ENCODE measurements around the gene FAM222A.

FAM222A gene

DNA sequence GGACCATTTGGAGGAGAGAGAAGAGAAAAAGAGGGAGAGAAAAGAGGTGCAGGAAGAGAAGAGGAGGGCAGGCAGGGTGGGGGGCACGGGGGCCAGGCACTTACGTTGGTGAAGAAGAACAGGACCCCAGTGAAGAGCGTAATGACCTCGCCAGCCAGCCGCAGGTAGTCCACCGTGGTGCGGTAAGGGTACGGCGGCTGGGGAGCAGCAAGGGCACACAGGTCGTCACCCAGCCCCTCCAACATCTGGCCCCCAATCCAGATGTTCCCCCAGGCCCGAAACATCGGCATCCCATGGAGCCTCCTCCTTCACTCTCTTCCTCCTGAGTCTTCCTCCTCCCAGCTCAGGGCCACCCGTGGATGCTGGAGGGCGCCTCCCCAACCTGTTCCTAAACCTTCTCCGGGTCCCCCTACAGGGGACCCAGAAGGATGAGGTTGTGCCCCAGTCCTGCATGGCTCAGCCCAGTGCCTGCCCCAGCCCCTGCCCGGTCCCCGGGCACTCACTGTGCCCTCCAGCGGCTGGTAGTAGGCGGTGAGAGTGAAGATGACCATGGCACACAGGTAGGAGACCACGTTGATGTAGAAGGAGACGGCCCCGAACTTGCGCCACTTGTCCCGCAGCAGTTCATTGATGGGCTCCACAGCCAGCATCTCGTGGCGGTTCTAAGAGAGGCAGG lies 80.3 kb downstream of the FAM222A start:
- in situ Hi-C loops (cut with MboI; ENCODE audit: low sequenced_read_pairs), result no loop called here

DNA sequence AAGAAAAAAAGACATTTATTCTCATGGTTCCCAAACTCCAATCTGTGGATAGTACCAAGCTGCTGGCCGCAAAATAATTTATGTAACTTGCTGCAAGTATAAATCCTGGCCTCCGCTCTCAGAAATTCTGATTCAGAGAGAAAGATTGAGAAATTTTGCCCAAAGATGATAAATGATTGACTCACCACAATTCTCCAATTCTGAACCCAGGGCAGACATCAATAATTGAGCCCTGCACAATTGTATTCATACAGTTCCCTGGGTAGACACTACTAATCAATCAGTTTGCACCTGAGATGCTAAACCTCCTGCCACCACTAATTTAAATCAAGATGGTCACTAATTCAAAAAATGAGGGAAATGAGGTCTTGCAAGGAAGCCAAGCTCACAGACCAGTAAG lies 81.4 kb downstream of the FAM222A start:
- in situ Hi-C loops (cut with MboI; ENCODE audit: low sequenced_read_pairs), result no loop called here

DNA sequence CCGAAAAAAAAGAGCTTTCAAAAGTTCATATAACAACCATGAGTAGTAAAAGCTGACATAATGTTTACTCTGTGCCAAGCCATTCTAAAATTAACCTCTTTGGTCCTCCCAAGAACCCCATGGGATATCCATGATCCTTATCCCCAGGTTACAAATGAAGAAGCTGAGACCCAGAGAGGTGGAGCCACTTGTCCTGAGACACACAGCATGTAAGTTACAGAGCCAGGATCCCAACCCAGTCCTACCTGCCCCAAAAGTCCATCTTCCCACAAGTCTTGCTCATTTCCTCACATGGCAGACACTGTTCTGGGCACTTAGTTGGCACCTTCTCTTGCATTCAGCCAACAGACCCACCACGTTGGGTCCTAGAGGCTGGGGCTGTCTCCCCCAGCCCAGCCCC lies 82.4 kb downstream of the FAM222A start:
- in situ Hi-C loops (cut with MboI; ENCODE audit: low sequenced_read_pairs), result no loop called here

DNA sequence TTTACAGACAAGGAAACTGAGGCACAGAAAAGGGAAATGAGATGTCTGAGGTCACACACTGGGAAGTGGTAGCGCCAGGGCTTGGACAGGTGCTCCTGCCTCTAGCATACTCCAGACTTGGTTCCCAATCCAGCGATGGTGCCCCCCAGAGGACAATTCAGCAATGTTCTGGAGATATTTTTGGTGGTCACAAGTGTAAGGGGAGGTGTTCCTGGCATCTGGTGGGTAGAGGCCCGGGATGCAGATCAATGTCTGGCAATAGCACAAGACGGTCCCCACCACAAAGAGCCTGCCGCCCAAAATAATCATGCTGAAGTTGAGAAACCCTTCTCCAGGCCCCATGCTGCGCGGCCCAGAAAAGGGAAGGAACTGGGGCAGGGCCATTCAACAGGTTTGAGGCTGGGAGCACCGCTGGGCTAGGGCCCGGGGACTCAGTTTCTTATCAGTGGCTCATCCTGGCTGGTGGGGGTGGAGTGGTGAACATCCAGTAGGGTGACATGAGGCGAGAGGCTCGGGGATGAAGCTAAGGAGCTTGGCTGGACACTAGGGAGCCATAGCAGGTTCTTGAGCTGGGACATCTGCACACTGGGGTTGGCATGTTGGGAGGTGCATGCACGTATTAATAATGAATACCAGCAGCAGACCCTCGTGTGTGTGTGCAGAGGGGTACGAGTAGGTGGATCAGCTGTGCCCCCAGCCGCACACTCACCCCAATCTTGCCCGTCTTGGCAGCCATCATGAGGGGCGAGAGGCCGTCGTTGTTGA lies 84.5 kb downstream of the FAM222A start:
- in situ Hi-C loops (cut with MboI; ENCODE audit: low sequenced_read_pairs), result no loop called here

DNA sequence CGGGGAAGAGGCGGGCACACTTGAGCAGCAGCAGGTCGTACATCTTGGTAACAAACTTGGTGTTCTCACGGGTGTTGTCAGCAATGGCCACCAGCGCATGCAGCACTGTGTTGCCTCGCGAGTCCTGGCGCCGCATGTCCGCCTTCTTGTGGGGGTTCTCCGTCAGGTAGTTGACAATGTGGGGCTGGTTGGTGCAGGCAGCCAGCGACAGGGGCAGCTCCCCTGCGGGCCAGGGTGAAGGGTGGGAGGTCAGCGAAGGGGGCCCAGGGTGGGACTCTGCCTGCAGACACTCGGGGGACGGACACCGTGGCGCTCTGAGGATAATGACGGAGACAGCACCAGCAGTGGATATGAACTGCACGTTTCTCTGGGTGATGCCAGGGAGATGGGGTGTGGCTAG lies 85.1 kb downstream of the FAM222A start:
- in situ Hi-C loops (cut with MboI; ENCODE audit: low sequenced_read_pairs), result no loop called here

DNA sequence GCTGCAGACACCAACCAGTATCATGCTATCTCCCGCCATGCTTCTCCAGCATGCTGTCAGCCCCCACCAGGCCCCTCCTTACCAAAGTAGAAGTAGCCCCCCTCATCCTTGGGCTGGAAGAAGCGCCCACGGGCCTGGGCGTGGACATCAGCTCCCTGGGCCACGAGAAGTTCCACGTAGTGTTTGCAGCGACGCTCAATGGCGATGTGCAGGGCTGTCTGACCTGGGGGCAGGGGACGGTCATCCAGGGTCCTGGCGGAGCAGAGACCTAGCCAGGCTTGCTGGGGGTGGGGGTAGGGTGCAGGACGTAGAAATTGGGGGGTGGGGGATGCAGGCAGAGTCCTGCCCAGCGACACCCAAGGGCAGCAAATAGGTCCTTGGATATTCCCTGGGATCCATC lies 86.9 kb downstream of the FAM222A start:
- in situ Hi-C loops (cut with MboI; ENCODE audit: low sequenced_read_pairs), result no loop called here

DNA sequence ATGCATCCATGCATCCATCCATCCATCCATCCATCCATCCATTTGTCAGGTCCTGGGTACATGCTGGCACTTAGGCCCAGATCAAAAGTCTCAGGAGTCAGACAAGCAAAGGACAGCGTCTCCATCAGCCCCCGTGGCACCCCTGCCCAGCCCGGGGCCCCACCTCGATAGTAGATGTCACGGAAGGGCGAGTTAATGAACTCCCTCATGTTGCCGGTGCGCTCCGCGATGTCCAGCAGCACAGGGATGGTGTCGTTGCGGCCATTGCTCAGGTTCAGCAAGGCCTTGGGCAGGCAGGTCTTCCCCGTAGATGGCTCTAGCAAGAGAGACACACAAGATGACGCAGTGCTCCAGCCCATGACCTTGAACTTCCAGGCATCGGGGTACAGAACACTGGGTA lies 89.2 kb downstream of the FAM222A start:
- in situ Hi-C loops (cut with MboI; ENCODE audit: low sequenced_read_pairs), result no loop called here

DNA sequence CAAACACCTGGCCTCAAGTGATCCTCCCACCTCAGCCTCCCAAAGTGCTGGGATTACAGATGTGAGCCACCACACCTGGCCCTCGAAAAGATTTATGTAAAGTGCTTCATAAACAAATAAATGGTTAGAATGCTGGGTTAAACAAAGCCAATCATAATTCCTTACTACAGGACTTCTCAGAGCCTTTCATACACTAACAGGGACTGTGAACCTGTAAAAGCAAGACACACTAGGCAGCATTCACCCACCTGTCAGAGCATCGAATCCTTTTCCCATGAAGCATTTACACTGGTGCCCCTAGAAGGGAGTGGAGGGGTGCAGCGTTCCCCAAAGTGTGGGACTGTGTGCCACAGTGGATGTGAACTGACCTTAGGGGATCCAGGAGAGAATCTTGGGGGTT lies 90.1 kb downstream of the FAM222A start:
- in situ Hi-C loops (cut with MboI; ENCODE audit: low sequenced_read_pairs), result no loop called here

DNA sequence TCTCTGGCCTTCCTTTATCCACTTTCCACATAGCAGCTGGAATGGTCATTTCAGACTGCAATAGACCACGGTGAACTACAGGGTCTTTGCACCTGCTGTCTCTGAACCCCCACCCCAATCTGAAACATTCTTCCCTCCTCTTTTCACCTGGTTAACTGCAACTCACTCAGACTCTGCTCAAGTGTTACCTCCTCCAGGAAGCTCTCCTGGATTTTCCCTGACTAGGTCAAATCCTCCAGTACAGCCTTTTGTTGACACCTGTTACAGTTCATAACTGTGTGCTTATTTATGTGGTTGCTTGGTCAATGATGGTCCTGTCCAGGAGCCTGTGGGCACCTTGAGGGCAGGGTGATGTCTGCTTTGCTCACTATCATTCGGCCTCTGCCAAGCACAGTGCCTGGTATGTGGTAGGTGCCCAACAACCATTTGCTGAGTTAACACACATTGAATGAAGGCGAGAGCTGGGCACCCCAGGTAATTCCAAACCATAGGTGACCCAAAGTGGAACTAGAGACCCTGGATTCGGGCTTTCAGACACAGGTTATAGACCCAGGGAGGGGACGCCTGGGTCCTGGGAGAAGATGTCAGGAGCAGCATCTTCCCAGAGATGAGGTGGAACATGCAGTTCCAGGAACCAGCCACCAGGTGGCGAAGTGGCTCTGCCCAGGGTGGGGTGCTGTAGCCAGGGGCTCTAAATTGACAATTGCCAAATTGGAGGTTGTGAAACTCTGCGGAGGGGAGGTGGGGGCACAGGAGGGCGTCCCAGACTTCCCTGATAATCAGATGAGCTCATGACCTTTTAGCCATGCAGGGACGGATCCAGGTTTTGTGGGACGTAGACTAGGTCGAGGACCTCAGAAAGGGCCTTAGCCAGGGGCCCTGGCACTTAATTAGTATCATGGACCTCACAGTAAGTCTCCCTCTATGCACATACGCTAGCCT lies 91.5 kb downstream of the FAM222A start:
- in situ Hi-C loops (cut with MboI; ENCODE audit: low sequenced_read_pairs), result no loop called here

DNA sequence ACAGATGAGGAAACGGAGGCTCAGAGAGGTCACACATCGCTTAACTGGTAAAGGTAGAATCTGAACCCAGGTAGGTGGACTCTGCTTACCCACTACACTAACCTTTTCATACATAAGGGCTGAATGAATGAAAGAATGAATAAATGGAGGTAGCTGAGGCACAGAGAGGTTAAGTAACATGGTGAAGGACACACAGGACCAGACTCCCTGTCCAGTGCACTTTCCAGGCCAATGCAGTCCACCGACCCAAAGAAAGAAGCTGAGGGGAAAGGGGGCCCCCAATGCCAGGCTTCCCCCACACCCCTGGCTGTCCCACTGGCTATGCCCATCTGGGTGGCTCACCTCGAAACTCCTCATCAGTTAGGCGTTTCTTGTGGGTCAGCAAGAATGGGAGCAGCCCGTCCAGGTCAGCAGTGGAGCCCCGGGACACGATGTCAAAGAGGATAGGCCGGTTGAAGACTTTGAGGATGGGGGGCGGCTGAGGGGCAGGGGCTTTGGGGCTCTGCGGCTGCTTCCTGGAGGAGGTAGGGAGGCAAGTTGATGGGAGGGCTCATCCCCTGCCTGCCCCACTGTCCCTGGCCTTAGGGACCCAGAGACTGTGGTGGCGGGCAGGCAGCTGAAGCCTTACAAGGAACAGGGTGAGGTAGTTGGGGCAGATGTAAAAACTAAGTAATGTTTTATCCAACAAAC lies 94.5 kb downstream of the FAM222A start:
- in situ Hi-C loops (cut with MboI; ENCODE audit: low sequenced_read_pairs), result no loop called here

DNA sequence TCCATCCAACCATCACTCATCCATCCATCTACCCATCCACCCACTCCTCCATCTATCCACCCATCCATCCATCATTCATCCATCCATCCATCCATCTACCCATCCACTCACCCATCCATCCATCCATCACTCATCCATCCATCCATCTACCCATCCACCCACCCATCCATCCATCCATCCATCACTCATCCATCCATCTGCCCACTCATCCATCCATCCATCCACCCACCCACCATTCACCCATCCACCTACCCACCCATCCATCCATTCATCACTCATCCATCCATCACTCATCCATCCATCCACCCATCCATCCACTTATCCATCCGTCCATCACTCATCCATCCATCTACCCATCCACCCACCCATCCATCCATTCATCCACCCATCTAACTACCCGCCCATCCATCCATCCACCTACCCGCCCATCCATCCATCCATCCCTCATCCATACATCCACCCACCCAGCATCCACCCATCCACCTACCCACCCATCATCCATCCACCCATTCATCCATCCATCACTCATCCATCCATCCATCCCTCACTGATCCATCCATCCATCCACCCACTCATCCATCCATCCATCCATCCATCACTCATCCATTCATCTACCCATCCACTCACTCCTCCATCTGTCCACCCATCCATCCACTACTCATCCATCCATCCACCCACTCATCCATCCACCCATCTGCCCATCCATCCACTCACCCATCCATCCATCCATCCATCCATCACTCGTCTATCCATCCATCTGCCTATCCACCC lies 95.4 kb downstream of the FAM222A start:
- in situ Hi-C loops (cut with MboI; ENCODE audit: low sequenced_read_pairs), result no loop called here

DNA sequence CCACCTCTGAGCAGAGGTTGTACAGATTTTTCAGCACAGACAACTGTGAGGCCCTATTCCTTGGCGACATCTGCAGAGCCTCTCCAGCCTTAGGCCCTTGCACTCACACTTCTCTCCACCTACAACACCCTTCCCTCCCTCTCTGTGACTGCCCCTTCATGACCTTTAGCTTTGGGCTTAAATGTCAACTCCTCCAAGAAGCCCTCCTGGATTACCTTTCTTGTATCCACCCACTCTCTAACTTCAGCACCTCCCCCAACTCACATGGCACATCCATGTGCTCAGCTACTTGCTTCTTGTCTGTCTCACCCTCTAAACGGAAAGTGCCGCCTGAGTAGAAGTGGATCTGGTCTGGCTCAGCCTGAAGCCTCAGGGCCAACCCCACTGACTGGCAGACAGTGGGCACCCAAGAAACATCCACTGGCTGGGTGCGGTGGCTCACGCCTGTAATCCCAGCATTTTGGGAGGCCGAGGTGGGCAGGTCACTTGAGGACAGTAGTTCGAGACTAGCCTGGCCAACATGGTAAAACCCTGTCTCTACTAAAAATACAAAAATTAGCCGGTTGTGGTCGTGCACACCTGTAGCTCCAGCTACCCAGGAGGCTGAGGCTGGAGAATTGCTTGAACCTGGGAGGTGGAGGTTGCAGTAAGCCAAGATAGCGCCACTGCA lies 97.5 kb downstream of the FAM222A start:
- in situ Hi-C loops (cut with MboI; ENCODE audit: low sequenced_read_pairs), result no loop called here

DNA sequence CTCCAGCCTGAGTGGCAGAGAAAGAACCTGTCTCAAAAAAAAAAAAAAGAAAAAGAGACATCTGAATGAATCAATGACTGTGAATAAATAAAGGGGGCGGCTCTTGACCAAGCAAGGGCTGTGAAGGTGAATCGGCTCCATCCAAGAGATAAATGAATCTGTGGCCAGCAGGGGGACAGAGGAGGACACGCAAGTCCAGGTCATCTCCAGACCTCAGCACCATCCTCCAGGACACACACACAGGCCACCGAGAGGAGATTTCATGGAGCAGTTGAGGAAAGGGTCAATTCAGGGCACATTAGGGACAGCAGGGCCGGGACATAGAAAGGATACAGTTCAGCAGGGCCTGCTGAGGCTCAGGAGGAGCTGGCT lies 98.0 kb downstream of the FAM222A start:
- in situ Hi-C loops (cut with MboI; ENCODE audit: low sequenced_read_pairs), result no loop called here

DNA sequence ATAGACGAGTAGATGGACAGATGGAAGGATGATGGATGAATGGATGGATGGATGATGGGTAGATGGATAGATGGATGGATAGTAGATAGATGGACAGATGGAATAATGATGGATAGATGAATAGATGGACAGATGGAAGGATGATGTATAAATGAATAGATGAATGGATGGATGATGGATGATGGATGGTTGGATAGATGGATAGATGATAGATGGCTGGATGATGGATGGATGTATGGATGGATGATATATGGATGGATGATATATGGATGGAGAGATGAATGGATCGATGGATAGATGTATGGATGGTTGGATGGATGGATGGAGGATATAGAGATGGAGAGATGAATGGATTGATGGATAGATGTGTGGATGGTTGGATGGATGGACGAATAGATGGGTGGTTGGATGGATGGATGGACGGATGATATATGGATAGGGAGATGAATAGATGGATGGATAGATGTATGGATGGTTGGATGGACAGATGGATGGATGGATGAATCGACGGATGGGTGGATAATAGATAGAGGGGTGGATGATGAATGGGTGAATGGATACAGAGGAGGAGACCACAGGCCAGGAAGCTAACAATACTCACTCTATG lies 100.3 kb downstream of the FAM222A start:
- in situ Hi-C loops (cut with MboI; ENCODE audit: low sequenced_read_pairs), result no loop called here

DNA sequence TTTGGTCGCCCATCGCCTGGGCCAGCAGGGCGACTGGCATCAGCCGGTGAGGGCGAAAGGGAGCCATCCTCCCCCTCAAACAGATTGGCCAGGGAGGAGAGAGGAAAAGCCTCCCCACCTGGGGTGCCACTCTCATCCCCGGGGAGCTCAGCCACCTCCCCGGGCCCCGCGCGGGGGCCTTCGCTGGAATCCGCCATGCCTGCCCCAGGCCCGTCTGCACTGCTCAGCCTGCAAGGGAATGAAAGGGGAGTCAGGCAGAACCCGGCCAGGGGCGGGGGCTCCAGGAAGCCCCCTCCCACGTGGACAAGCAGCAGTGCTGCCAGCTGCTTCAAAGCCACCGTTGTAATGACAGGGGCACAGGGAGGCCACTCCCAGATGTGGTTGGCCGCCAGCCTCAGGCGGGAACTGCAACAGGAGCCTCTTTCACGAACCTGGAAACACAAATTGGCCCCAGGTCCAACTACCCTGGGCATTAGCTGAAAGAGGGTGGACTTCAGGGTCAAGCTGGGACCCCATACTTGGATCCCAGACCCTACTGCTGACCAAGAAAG lies 101.0 kb downstream of the FAM222A start:
- in situ Hi-C loops (cut with MboI; ENCODE audit: low sequenced_read_pairs), result no loop called here

DNA sequence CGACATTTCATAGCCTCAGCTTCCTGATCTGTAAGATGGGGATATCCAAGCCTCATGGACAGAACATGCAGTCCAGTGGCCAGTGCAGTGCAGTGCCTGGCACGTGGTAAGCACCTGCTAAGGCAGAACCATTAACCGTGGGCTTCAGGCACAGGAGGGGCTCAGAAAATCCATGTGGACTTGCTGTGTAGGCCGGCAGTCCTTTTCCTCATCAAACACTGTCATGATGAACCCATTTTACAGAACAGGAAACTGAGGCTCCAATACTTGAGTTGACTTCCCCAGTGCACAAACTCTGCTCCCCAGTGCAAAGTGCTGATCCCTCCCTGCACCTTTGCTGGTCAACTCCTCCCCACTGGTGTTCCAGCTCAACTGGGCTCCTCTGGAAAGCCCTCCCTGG lies 101.6 kb downstream of the FAM222A start:
- in situ Hi-C loops (cut with MboI; ENCODE audit: low sequenced_read_pairs), result no loop called here

DNA sequence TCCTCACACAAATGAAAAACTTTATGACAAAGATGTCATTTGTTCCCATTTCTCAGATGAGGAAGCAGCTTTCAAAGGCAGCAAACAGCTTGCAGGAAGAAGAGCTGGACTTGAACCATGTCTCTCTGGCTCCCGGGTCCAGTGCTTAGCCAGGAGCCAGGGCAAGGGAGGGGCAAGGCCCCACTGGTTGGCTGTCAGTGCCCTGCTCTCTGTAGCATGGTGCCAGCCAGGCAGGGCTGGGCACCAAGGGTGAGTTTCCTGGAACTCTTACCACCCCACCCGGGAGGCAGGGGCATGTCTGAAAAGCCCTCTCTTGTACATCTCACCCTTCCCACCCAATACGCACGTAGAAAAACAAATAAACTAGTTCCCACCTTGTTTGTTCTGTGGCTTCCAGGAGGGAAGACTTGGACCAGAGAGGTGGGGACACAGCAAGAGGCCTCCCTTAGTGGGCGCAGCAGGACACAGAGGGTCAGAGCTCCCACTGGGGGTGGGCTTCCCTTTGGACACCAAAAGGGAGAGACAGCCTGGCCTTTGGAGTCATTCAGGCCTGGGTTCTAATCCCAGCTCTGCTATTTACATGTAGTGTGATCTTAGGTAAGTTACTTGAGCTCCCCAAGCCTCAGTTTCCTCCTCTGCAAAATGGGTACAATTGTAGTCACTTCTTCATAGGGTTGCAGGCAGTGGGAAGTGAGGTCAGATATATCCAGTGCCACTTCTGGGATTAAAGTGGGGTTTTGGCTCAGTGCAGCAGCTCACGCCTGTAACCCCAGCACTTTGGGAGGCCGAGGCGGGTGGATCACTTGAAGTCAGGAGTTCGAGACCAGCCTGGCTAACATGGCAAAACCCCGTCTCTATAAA lies 102.4 kb downstream of the FAM222A start:
- in situ Hi-C loops (cut with MboI; ENCODE audit: low sequenced_read_pairs), result no loop called here

DNA sequence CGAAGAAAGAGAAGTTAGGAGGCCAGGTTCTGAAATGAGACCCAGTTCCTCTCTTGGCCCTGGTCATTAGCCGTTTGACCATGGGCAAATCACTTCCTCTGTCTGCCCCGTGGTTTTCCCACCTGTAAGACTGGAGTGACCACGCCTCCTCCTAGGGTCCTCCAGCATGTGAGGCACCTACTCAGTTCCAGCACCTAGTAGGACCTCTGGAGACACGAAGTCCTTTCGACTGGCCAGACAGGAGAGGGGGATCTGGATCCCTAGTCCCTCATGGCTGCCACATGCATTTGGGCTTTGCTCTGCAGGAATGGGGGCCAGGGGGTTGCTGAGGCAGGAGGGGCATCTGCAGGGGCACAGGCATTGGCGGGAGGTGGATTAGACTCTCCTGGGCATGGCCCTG lies 103.2 kb downstream of the FAM222A start:
- in situ Hi-C loops (cut with MboI; ENCODE audit: low sequenced_read_pairs), result no loop called here

All from HL-60/S4 (cell line).